ENCODE results near the gene CHST15. TPM values are rescaled to one million over a fixed set of nuclear protein-coding genes. Genes with fewer than 3 reads are reported as not detected.

Gene CHST15
- total and polyA plus RNA-seq, 4 donors = 2.9 to 16.5 (median 6.4) TPM

- TF ChIP-seq ZBTB33 (IDR thresholded peaks at IDR 0.05) (no peak), FOXA1 (IDR thresholded peaks at IDR 0.05) (no peak), RAD21 (IDR thresholded peaks at IDR 0.05) (no peak), EGR1 (IDR thresholded peaks at IDR 0.05; ENCODE audit: low read depth in 2 of 2) (no peak), RXRA (IDR thresholded peaks at IDR 0.05) (no peak), TAF1 (conservative IDR thresholded peaks at IDR 0.05) (no peak)
Observed at GRCh38 chr10:123990889-123991288, 102.5 kb downstream of the CHST15 start (continued).

- 80% methylated on average over 2 of the region's 2 CpGs for WGBS
- Histone ChIP-seq H3K27me3 (ENCODE audit: control insufficient read depth in 4 of 4, insufficient read depth in 4 of 4, low read length in 3 of 4) (peaks cover 0 to 6% (median 0%) of the 10 kb centered on the region in 4 donors), H3K4me1 (ENCODE audit: control insufficient read depth in 4 of 4, insufficient read depth in 4 of 4, low read length in 3 of 4) (peaks cover 0 to 2% (median 0%) of the 10 kb centered on the region in 4 donors), H3K4me3 (ENCODE audit: low read depth in 1 of 3, low read length in 3 of 3) (no peak overlapping the region), H3K36me3 (ENCODE audit: control insufficient read depth in 4 of 4, insufficient read depth in 3 of 4, low read depth in 1 of 4, low read length in 3 of 4) (no peaks in the 10 kb centered on the region), H3K9ac (ENCODE audit: low read depth in 1 of 2, low read length in 2 of 2) (no peak overlapping the region), H3K9me3 (ENCODE audit: control insufficient read depth in 4 of 4, low read length in 3 of 4) (peaks cover 0 to 2% (median 1%) of the 10 kb centered on the region in 4 donors), H3K27ac (ENCODE audit: low read depth in 1 of 2, low read length in 2 of 2) (no peak overlapping the region)
- no peak for DNase-seq (ENCODE audit: low spot score)
- TF ChIP-seq TAF1 (conservative IDR thresholded peaks at IDR 0.05) (no peak), FOXA2 (IDR thresholded peaks at IDR 0.05) (no peak), HNF4A (conservative IDR thresholded peaks at IDR 0.05) (no peak), REST (IDR thresholded peaks at IDR 0.05) (no peak), RAD21 (IDR thresholded peaks at IDR 0.05) (no peak), ATF3 (IDR thresholded peaks at IDR 0.05) (no peak), JUND (IDR thresholded peaks at IDR 0.05) (no peak), ZBTB33 (IDR thresholded peaks at IDR 0.05) (no peak), FOXA1 (IDR thresholded peaks at IDR 0.05) (no peak), GABPA (IDR thresholded peaks at IDR 0.05 in 1 of 2, conservative IDR thresholded peaks at IDR 0.05 in 1 of 2) (no peak), YY1 (IDR thresholded peaks at IDR 0.05) (no peak), HNF4G (IDR thresholded peaks at IDR 0.05) (no peak)
Observed at GRCh38 chr10:123988694-123989093, 104.7 kb downstream of the CHST15 start.
